PC-9 (cell line): ENCODE measurements around the gene MRPL28. TPM values are rescaled to one million over a fixed set of nuclear protein-coding genes. Genes with fewer than 3 reads are reported as not detected.

Source experiments
- BruUV-seq: library from RNA; stranded (reverse); fragments of 400-500 nt; replicated peaks from 2 replicates; lab custom pipeline; 2021; lab: Mats Ljungman, UMichigan
- CTCF ChIA-PET: fragments of 300-600 bp; sonication (Branson Sonifier 250); formaldehyde crosslinking; loops from one replicate; lab custom pipeline; 2022; ENCODE audit warnings: antibody characterized with exemption; lab: Charles Lee
- POLR2A ChIA-PET: fragments of 300-600 bp; sonication (Branson Sonifier 250); formaldehyde crosslinking; loops from one replicate; lab custom pipeline; 2022; ENCODE audit warnings: antibody characterized with exemption; ENCODE audit not compliant: unreplicated experiment; lab: Charles Lee
- DNase-seq, 2 experiments: peaks; one replicate each; pipeline versions ENCODE4 v3.0.0 to v3.0.0-alpha.2; 2015 to 2022; ENCODE audit warnings: mixed read lengths in 1 of 2
- H2AFZ ChIP-seq: fragments of 200-600 bp; sonication (generic); 2 replicates; pipeline ENCODE4 v1.8.1; 2017; ENCODE audit warnings: antibody characterized with exemption
- H3F3A ChIP-seq: fragments of 200-600 bp; sonication (generic); 2 replicates; pipeline ENCODE4 v1.8.1; 2017; ENCODE audit warnings: antibody characterized with exemption, mild to moderate bottlenecking, low read depth; ENCODE audit not compliant: insufficient read depth
- H3K27ac ChIP-seq: fragments of 200-600 bp; sonication (generic); 2 replicates; pipeline ENCODE4 v1.6.1; 2016; ENCODE audit warnings: mixed run types
- H3K27me3 ChIP-seq: fragments of 200-600 bp; sonication (generic); 2 replicates; pipeline ENCODE4 v1.6.1; 2016; ENCODE audit warnings: low read depth, mixed run types; ENCODE audit not compliant: insufficient read depth
- H3K36me3 ChIP-seq: fragments of 200-600 bp; sonication (generic); 2 replicates; pipeline ENCODE4 v1.6.1; 2016; ENCODE audit warnings: low read depth, mixed run types
- H3K4me1 ChIP-seq: fragments of 200-600 bp; sonication (generic); replicated peaks from 2 replicates; pipeline ENCODE4 v1.6.1; 2016; ENCODE audit warnings: mixed run types; ENCODE audit not compliant: insufficient read depth
- H3K4me2 ChIP-seq: fragments of 200-600 bp; sonication (generic); 2 replicates; pipeline ENCODE4 v1.6.1; 2017; ENCODE audit warnings: mixed run types
- H3K4me3 ChIP-seq: fragments of 200-600 bp; sonication (generic); 2 replicates; pipeline ENCODE4 v1.6.1; 2016; ENCODE audit warnings: mixed run types
- H3K79me2 ChIP-seq: fragments of 200-600 bp; sonication (generic); 2 replicates; pipeline ENCODE4 v1.6.1; 2017; ENCODE audit warnings: low read depth, mixed run types
- H3K9me2 ChIP-seq: fragments of 200-600 bp; sonication (generic); 2 replicates; pipeline ENCODE4 v1.8.1; 2017; ENCODE audit warnings: mild to moderate bottlenecking; ENCODE audit not compliant: insufficient read depth
- H3K9me3 ChIP-seq: fragments of 200-600 bp; sonication (generic); 2 replicates; pipeline ENCODE4 v1.8.1; 2016; ENCODE audit warnings: low read depth; ENCODE audit not compliant: insufficient read depth
- H4K20me1 ChIP-seq: fragments of 200-600 bp; sonication (generic); 2 replicates; pipeline ENCODE4 v1.8.1; 2017; ENCODE audit not compliant: insufficient read depth
- EZH2 ChIP-seq: fragments of 200-600 bp; sonication (generic); IDR thresholded peaks from 2 replicates; pipeline ENCODE4 v1.8.0; 2017; ENCODE audit warnings: antibody characterized with exemption, low read depth
- intact Hi-C: fragments of 100-400 bp; cut with micrococcal nuclease; formaldehyde crosslinking; loops from one replicate; pipeline ENCODE4 v1.10.0; 2022; ENCODE audit not compliant: unreplicated experiment
- total RNA-seq: library from RNA; stranded (reverse); gene quantifications from 2 replicates; pipeline ENCODE4 v1.2.3, GENCODE V29; 2021
- TF ChIP-seq, protein P1 (sequence below): fragments of 200-600 bp; sonication (generic); conservative IDR thresholded peaks from 2 replicates; pipeline ENCODE4 v1.6.1; 2017; ENCODE audit warnings: mixed run types, antibody characterized with exemption, mild to moderate bottlenecking, moderate library complexity

The MRPL28 gene
- total RNA-seq, 1 experiment from 2014 or later: 150 TPM

DNA sequence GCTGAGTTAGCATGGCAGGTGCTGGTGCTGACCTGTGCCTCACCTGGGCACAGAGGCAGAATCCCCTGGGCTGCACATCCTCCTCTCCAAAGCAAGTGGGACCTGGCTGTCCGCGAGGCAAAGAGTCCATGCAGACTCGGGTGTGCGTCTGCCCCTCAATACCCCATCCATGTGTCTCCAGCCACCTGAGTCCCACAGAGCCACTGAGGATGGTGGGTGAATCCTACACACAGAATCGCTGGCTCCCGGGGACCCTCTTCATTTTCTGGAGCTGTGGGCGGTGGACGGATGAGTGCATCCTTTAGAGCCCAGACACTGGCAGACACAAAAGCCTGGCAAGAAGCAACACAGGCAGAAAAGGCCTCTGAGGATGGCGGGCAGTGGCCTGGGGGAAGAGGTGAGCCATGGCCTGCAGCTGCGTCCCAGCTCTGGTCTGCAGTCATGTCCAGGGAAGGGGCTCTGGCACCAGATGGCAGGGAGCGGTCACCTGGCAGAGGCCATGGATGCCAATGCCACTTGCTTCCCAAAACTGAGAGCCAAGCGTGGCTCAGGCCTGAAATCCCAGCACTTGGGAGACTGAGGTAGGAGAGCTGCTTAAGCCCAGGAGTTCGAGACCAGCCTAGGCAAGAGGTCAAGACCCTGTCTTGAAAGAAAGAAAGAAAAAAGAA is 47.7 kb downstream of the MRPL28 start:
- no peaks in the 10 kb centered on the region for H3K9me3 ChIP-seq
- H2AFZ ChIP-seq: no peak overlapping the region
- H3K79me2 ChIP-seq: peaks cover 62% of the 10 kb centered on the region
- H3K27me3 ChIP-seq: no peaks in the 10 kb centered on the region
- H3K27ac ChIP-seq: no peak overlapping the region
- peaks cover 9% of the 10 kb centered on the region for H3K4me1 ChIP-seq
- H3F3A ChIP-seq: peaks cover 27% of the 10 kb centered on the region; the same call in 1 of the 2 replicates
- no peaks in the 10 kb centered on the region for H3K36me3 ChIP-seq
- no TSS peak for BruUV-seq
- peaks cover 62% of the 10 kb centered on the region for H4K20me1 ChIP-seq
- ChIA-PET POLR2A (no interaction called here), CTCF (interaction anchor here (0.6 kb wide), 1 partner anchor 226 kb away, joined by 4 read pairs; no protein-coding TSS in a partner anchor)
- intact Hi-C loops: no loop called here
- no peak overlapping the region for H3K4me2 ChIP-seq
- no peak overlapping the region for H3K4me3 ChIP-seq
- TF ChIP-seq EZH2: no peak
- TF ChIP-seq, protein P1, sequence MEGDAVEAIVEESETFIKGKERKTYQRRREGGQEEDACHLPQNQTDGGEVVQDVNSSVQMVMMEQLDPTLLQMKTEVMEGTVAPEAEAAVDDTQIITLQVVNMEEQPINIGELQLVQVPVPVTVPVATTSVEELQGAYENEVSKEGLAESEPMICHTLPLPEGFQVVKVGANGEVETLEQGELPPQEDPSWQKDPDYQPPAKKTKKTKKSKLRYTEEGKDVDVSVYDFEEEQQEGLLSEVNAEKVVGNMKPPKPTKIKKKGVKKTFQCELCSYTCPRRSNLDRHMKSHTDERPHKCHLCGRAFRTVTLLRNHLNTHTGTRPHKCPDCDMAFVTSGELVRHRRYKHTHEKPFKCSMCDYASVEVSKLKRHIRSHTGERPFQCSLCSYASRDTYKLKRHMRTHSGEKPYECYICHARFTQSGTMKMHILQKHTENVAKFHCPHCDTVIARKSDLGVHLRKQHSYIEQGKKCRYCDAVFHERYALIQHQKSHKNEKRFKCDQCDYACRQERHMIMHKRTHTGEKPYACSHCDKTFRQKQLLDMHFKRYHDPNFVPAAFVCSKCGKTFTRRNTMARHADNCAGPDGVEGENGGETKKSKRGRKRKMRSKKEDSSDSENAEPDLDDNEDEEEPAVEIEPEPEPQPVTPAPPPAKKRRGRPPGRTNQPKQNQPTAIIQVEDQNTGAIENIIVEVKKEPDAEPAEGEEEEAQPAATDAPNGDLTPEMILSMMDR: no peak
- H3K9me2 ChIP-seq: no peaks in the 10 kb centered on the region
- no peak for DNase-seq

DNA sequence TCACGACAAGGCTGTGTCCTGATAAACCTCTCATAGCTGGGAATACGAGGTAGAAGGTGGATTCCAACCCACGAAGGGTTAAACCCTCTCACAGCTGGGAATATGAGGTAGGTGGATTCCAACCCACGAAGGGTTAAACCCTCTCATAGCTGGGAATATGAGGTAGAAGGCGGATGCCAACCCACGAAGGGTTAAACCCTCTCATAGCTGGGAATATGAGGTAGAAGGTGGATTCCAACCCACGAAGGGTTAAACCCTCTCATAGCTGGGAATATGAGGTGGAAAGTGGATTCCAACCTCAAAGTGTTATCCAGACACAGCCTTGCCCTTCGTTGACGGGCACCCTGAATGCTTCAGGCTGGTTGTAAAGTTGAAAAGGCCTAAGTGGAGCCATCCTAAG is 48.8 kb downstream of the MRPL28 start:
- no peaks in the 10 kb centered on the region for H3K27me3 ChIP-seq
- no peak for DNase-seq
- no peaks in the 10 kb centered on the region for H3K9me3 ChIP-seq
- peaks cover 22% of the 10 kb centered on the region; the same call in 1 of the 2 replicates for H3F3A ChIP-seq
- ChIA-PET CTCF (no interaction called here), POLR2A (no interaction called here)
- no peak overlapping the region for H2AFZ ChIP-seq
- no peak overlapping the region for H3K4me2 ChIP-seq
- no peak overlapping the region for H3K4me3 ChIP-seq
- intact Hi-C loops: no loop called here
- H4K20me1 ChIP-seq: peaks cover 66% of the 10 kb centered on the region
- H3K27ac ChIP-seq: no peak overlapping the region
- no peaks in the 10 kb centered on the region for H3K9me2 ChIP-seq
- peaks cover 71% of the 10 kb centered on the region for H3K79me2 ChIP-seq
- no peaks in the 10 kb centered on the region for H3K36me3 ChIP-seq
- TF ChIP-seq EZH2: no peak
- TF ChIP-seq, protein P1: no peak
- no TSS peak for BruUV-seq
- peaks cover 13% of the 10 kb centered on the region for H3K4me1 ChIP-seq

DNA sequence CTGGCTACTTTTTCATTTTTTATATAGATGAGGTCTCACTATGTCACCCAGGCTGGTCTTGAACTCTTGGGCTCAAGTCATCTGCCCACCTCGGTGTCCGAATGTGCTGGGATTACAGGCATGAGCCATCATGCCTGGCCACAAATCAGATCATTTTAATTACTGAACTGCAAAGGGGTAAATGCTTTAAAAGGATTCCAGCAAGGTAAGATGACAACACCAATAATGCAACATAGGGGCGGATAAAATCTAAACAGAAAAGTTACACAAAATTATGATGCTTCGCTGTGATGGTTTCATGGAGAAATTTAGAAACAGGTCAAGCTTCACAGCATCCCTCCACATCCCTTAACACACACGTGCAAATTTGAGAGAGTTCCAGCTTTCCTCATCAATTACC is 50.1 kb downstream of the MRPL28 start:
- TF ChIP-seq, protein P1: no peak
- no peak for TF ChIP-seq EZH2
- H3K79me2 ChIP-seq: peaks cover 63% of the 10 kb centered on the region
- H3K36me3 ChIP-seq: no peaks in the 10 kb centered on the region
- H3K9me3 ChIP-seq: no peaks in the 10 kb centered on the region
- intact Hi-C loops: no loop called here
- no peak for DNase-seq
- no peaks in the 10 kb centered on the region for H3K27me3 ChIP-seq
- peaks cover 13% of the 10 kb centered on the region; the same call in 1 of the 2 replicates for H3F3A ChIP-seq
- peaks cover 71% of the 10 kb centered on the region for H4K20me1 ChIP-seq
- H3K4me3 ChIP-seq: no peak overlapping the region
- BruUV-seq: no TSS peak
- peaks cover 13% of the 10 kb centered on the region for H3K4me1 ChIP-seq
- H2AFZ ChIP-seq: no peak overlapping the region
- H3K27ac ChIP-seq: no peak overlapping the region
- ChIA-PET CTCF (no interaction called here), POLR2A (no interaction called here)
- no peak overlapping the region for H3K4me2 ChIP-seq
- H3K9me2 ChIP-seq: no peaks in the 10 kb centered on the region
